DND-41 (cell line): Measurements from ENCODE around the gene SNTG2.

ENCODE experiments used
- ATAC-seq: fragments of 200-7000 bp; cut with Tn5 transposase; 3 replicates; pipeline ENCODE4 v1.9.1; 2021; ENCODE audit warnings: low read depth; ENCODE audit not compliant: insufficient read depth
- DNase-seq: peaks from one replicate; pipeline ENCODE4 v3.0.0-alpha.2; 2020
- H2AFZ ChIP-seq: 2 replicates; pipeline ENCODE4 v1.6.0; 2012; ENCODE audit warnings: low read depth, low read length
- H3K27ac ChIP-seq: 2 replicates; pipeline ENCODE4 v1.5.1; 2012; ENCODE audit warnings: low read length, inconsistent platforms
- H3K27me3 ChIP-seq: fragments of 200-600 bp; sonication (generic); 2 replicates; pipeline ENCODE4 v1.6.0; 2012; ENCODE audit warnings: low read length, mild to moderate bottlenecking, inconsistent platforms; ENCODE audit not compliant: insufficient read depth, poor library complexity
- H3K36me3 ChIP-seq: 2 replicates; pipeline ENCODE4 v1.5.1; 2012; ENCODE audit warnings: low read length, inconsistent platforms; ENCODE audit not compliant: insufficient read depth
- H3K4me1 ChIP-seq: 2 replicates; pipeline ENCODE4 v1.5.1; 2012; ENCODE audit warnings: mild to moderate bottlenecking, low read length; ENCODE audit not compliant: insufficient read depth
- H3K4me2 ChIP-seq: 2 replicates; pipeline ENCODE4 v1.6.0; 2012; ENCODE audit warnings: mild to moderate bottlenecking, moderate library complexity, low read length, inconsistent platforms; ENCODE audit not compliant: insufficient read depth
- H3K4me3 ChIP-seq, 2 experiments: fragments of 200-600 bp in 1 of 2; shearing (Covaris generic) in 1 of 2; 2 replicates each; pipeline ENCODE4 v1.5.1; 2012 to 2016; ENCODE audit warnings: inconsistent platforms in 2 of 2, low read length in 2 of 2, mild to moderate bottlenecking in 2 of 2, low read depth in 1 of 2, moderate library complexity in 1 of 2
- H3K79me2 ChIP-seq: 2 replicates; pipeline ENCODE4 v1.6.0; 2012; ENCODE audit warnings: low read length, inconsistent platforms; ENCODE audit not compliant: insufficient read depth
- H3K9ac ChIP-seq: 2 replicates; pipeline ENCODE4 v1.6.0; 2012; ENCODE audit warnings: low read depth, mild to moderate bottlenecking, inconsistent platforms, low read length, moderate library complexity
- H3K9me3 ChIP-seq: 2 replicates; pipeline ENCODE4 v1.5.1; 2012; ENCODE audit warnings: low read length, moderate library complexity, mild to moderate bottlenecking, inconsistent platforms; ENCODE audit not compliant: insufficient read depth, severe bottlenecking
- H4K20me1 ChIP-seq: 2 replicates; pipeline ENCODE4 v1.6.0; 2012; ENCODE audit warnings: low read length; ENCODE audit not compliant: insufficient read depth
- CTCF ChIP-seq: IDR thresholded peaks from 2 replicates; pipeline ENCODE4 v1.5.1; 2012; ENCODE audit warnings: borderline replicate concordance, low read length, moderate library complexity, mild to moderate bottlenecking; ENCODE audit not compliant: poor library complexity, severe bottlenecking; ENCODE audit errors: extremely low read depth
- EZH2 ChIP-seq: IDR thresholded peaks from 3 replicates; pipeline ENCODE4 v1.6.1; 2012; ENCODE audit warnings: borderline replicate concordance, low read depth, mild to moderate bottlenecking, moderate library complexity, low read length, inconsistent platforms; ENCODE audit not compliant: severe bottlenecking

SNTG2 gene

GRCh38 chr2:1253629-1254028, 303.0 kb downstream of the SNTG2 start:
- Histone ChIP-seq H3K27ac (no peak overlapping the region), H3K79me2 (no peaks in the 10 kb centered on the region), H3K27me3 (no peaks in the 10 kb centered on the region), H3K4me3 (no peak overlapping the region), H4K20me1 (no peaks in the 10 kb centered on the region), H3K4me1 (no peaks in the 10 kb centered on the region), H3K36me3 (peaks cover 5% of the 10 kb centered on the region; the same call in 1 of the 2 replicates), H2AFZ (no peak overlapping the region), H3K4me2 (no peak overlapping the region), H3K9ac (no peak overlapping the region), H3K9me3 (no peaks in the 10 kb centered on the region)
- ATAC-seq: no peak
- DNase-seq: no peak
- TF ChIP-seq EZH2 (no peak), CTCF (no peak)

- Histone ChIP-seq H3K4me2 (no peak overlapping the region), H3K4me1 (no peaks in the 10 kb centered on the region), H3K9ac (no peak overlapping the region), H2AFZ (no peak overlapping the region), H3K36me3 (peaks cover 5% of the 10 kb centered on the region; the same call in 1 of the 2 replicates), H3K27ac (no peak overlapping the region), H3K27me3 (no peaks in the 10 kb centered on the region), H3K4me3 (no peak overlapping the region), H3K9me3 (no peaks in the 10 kb centered on the region), H3K79me2 (no peaks in the 10 kb centered on the region), H4K20me1 (no peaks in the 10 kb centered on the region)
- ATAC-seq: no peak
- no peak for DNase-seq
- TF ChIP-seq CTCF (no peak), EZH2 (no peak)
Measured at GRCh38 chr2:1254662-1255343, 304.2 kb downstream of the SNTG2 start.

GRCh38 chr2:1256632-1257324, 306.1 kb downstream of the SNTG2 start:
- Histone ChIP-seq H3K79me2 (no peaks in the 10 kb centered on the region), H4K20me1 (no peaks in the 10 kb centered on the region), H3K9ac (no peak overlapping the region), H3K4me1 (no peaks in the 10 kb centered on the region), H2AFZ (no peak overlapping the region), H3K4me3 (no peak overlapping the region), H3K36me3 (no peaks in the 10 kb centered on the region), H3K4me2 (no peak overlapping the region), H3K27me3 (no peaks in the 10 kb centered on the region), H3K27ac (no peak overlapping the region), H3K9me3 (no peaks in the 10 kb centered on the region)
- no peak for TF ChIP-seq EZH2
- TF ChIP-seq CTCF: no peak
- DNase-seq (no peak), ATAC-seq (no peak)
